Measurements from ENCODE around the gene TRPM2. TPM values are rescaled to one million over a fixed set of nuclear protein-coding genes. Genes with fewer than 3 reads are reported as not detected.

TRPM2 gene
- total and polyA plus RNA-seq, 2 of the 8 experiments (the other 6 are each of a cell fraction or from before 2014, with no cell fraction given), result 0.27 to 0.28 TPM

DNA sequence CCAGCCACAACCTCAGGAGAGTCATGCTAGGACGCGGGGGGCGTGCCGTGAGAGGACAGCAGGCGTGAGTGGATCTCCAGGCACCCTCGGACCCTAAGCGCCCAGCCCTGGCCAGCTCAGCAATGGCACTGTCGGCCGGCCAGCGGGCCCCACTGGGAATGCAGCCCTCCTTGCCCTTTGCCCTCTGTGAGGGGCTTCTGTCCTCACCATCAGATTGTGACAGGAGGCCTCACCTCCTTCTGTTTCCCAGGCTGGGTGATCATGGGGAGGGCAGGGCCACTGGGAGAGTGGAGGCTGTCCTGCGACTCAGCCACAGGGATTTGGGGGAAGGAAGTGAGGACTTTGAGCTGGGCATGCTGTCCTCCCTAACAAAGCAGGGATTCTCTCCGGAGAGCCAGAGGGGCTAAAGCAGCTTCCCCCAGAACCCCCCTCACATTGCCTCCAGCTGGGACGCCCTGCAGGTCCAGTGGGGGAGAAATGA is 95.3 kb downstream of the TRPM2 start:
- no peak overlapping the region for H3K4ac ChIP-seq (replicated peaks; ENCODE audit: insufficient read length, low read depth, low read length)
- H3K56ac ChIP-seq (replicated peaks; ENCODE audit: insufficient read length, low read depth, low read length), result no peak overlapping the region
- no peaks in the 10 kb centered on the region for H3K79me2 ChIP-seq (ENCODE audit: control insufficient read depth in 1 of 2, insufficient read depth in 2 of 2, low read length in 2 of 2)
- no peak overlapping the region for H2AFZ ChIP-seq (ENCODE audit: low read length)
- H3K27me3 ChIP-seq (replicated peaks in 1 of 4; ENCODE audit: control insufficient read depth in 3 of 4, extremely low read depth in 1 of 4, insufficient read depth in 3 of 4, low read length in 3 of 4), result no peaks in the 10 kb centered on the region
- H2AK5ac ChIP-seq (ENCODE audit: low read depth, low read length), result no peak overlapping the region
- no peak overlapping the region for H2BK120ac ChIP-seq (replicated peaks; ENCODE audit: low read depth, low read length)
- H3K36me3 ChIP-seq (ENCODE audit: control insufficient read depth in 2 of 4, insufficient read depth in 4 of 4, low read length in 3 of 4), result no peaks in the 10 kb centered on the region
- H4K5ac ChIP-seq (ENCODE audit: insufficient read length, low read depth, low read length), result no peak overlapping the region
- H2BK20ac ChIP-seq (ENCODE audit: low read length), result no peak overlapping the region
- POLR2A ChIA-PET (ENCODE audit: partially characterized antibody), result no interaction called here
- no peak overlapping the region for H3K27ac ChIP-seq (ENCODE audit: low read depth, low read length)
- no peaks in the 10 kb centered on the region for H4K20me1 ChIP-seq (replicated peaks in 1 of 2; ENCODE audit: control insufficient read depth in 1 of 2, insufficient read depth in 2 of 2, low read length in 2 of 2)
- no peak overlapping the region for H3K4me2 ChIP-seq (ENCODE audit: insufficient read depth in 1 of 2, low read depth in 2 of 2, low read length in 2 of 2)
- no peak overlapping the region for H2BK15ac ChIP-seq (ENCODE audit: low read length)
- H4K8ac ChIP-seq (ENCODE audit: extremely low read depth, insufficient read depth, low read length), result no peak overlapping the region; the same call in 1 of the 2 replicates
- no peak overlapping the region for H3K14ac ChIP-seq (ENCODE audit: insufficient read length)
- no peak overlapping the region for H3K18ac ChIP-seq (ENCODE audit: extremely low read depth, low read length)
- H3K79me1 ChIP-seq (ENCODE audit: low read depth, low read length), result no peaks in the 10 kb centered on the region
- no peak overlapping the region for H2BK5ac ChIP-seq (ENCODE audit: low read depth, low read length)
- H4K91ac ChIP-seq (replicated peaks; ENCODE audit: insufficient read length, low read length), result no peak overlapping the region
- FAIRE-seq, result no peak
- no peak overlapping the region for H3K4me3 ChIP-seq (ENCODE audit: extremely low read depth in 1 of 4, insufficient read depth in 2 of 4, low read depth in 3 of 4, low read length in 4 of 4)
- no peak overlapping the region for H3K9ac ChIP-seq (replicated peaks in 1 of 4; ENCODE audit: extremely low read depth in 1 of 4, low read depth in 3 of 4, low read length in 3 of 4)
- H3K9me3 ChIP-seq (ENCODE audit: insufficient read depth in 2 of 2, low read depth in 1 of 2, low read length in 1 of 2), result no peaks in the 10 kb centered on the region
- no peaks in the 10 kb centered on the region for H3K4me1 ChIP-seq (replicated peaks in 1 of 4; ENCODE audit: control insufficient read depth in 3 of 4, insufficient read depth in 4 of 4, low read length in 3 of 4)
- H3K23me2 ChIP-seq (ENCODE audit: low read depth, low read length), result no peaks in the 10 kb centered on the region
- no peak overlapping the region for H2BK12ac ChIP-seq (ENCODE audit: low read depth, low read length)
- no peak for DNase-seq (ENCODE audit: low read depth in 1 of 2, low spot score in 2 of 2)
- 81% methylated on average over 9 of the region's 13 CpGs; no CpG with 5 or more reads in 1 of the 2 experiments for WGBS, 2 experiments (ENCODE audit: extremely low coverage in 1 of 2, insufficient coverage in 1 of 2, insufficient read length in 1 of 2, insufficient replicate concordance in 2 of 2, low coverage in 1 of 2, low lambda C conversion rate in 2 of 2, missing lambda C conversion rate in 1 of 2)
- no peak overlapping the region for H3K23ac ChIP-seq (ENCODE audit: insufficient read length)
- CTCF ChIA-PET (ENCODE audit: partially characterized antibody), result interaction anchor here (0.6 to 1.9 kb wide), 4 partner anchors 10 to 80 kb away, joined by 3 to 10 read pairs (median 6); no protein-coding TSS in a partner anchor
- TF ChIP-seq SUZ12 (IDR thresholded peaks at IDR 0.05; ENCODE audit: low read length) (no peak), CREB1 (IDR thresholded peaks at IDR 0.05) (no peak), MAFK (IDR thresholded peaks at IDR 0.05; ENCODE audit: low read depth, low read length) (no peak), CHD1 (IDR thresholded peaks at IDR 0.05; ENCODE audit: low read depth, low read length) (no peak), NRF1 (IDR thresholded peaks at IDR 0.05; ENCODE audit: low read depth, low read length) (no peak), EGR1 (IDR thresholded peaks at IDR 0.05; ENCODE audit: borderline replicate concordance, low read depth, low read length) (no peak), CBX5 (IDR thresholded peaks at IDR 0.05; ENCODE audit: low read depth, low read length) (no peak), NANOG (IDR thresholded peaks at IDR 0.05; ENCODE audit: insufficient read depth, low read depth, low read length, poor library complexity, severe bottlenecking) (no peak), BRCA1 (IDR thresholded peaks at IDR 0.05; ENCODE audit: low read depth, low read length) (no peak), GABPA (IDR thresholded peaks at IDR 0.05; ENCODE audit: borderline replicate concordance, insufficient read depth, low read length) (no peak), HDAC6 (IDR thresholded peaks at IDR 0.05; ENCODE audit: low read depth, low read length) (no peak), PHF8 (conservative IDR thresholded peaks at IDR 0.05; ENCODE audit: low read depth, low read length) (no peak), KDM5A (IDR thresholded peaks at IDR 0.05; ENCODE audit: low read length) (no peak), EP300 (IDR thresholded peaks at IDR 0.05; ENCODE audit: borderline replicate concordance in 1 of 2, low read depth in 2 of 2, low read length in 2 of 2) (no peak), KDM4A (IDR thresholded peaks at IDR 0.05; ENCODE audit: low read depth, low read length, severe bottlenecking) (no peak)

Measured in H1 (cell line).